Activated naive CD8-positive, alpha-beta T cell treated with anti-CD3 and anti-CD28 coated beads for 36 hours (primary cell): Measurements from ENCODE around the gene OR2Y1. TPM values are rescaled to one million over a fixed set of nuclear protein-coding genes. Genes with fewer than 3 reads are reported as not detected.
"Not testable (repeated sequence)": the region's sequence is repeated elsewhere in the genome, so short reads cannot be mapped to it uniquely, and the experiment has no call there.

Experiments
- DNase-seq: peaks from one replicate; pipeline ENCODE4 v3.0.0; 2021
- H3K27ac Mint-ChIP-seq: one replicate; pipeline ENCODE4 v1.8.0; 2022; ENCODE audit warnings: mild to moderate bottlenecking, moderate library complexity, mixed read lengths
- H3K27me3 Mint-ChIP-seq: one replicate; pipeline ENCODE4 v1.8.0; 2022; ENCODE audit warnings: mild to moderate bottlenecking, mixed read lengths
- H3K36me3 Mint-ChIP-seq: one replicate; pipeline ENCODE4 v1.8.0; 2021; ENCODE audit warnings: mild to moderate bottlenecking, mixed read lengths
- H3K4me1 Mint-ChIP-seq: one replicate; pipeline ENCODE4 v1.8.0; 2021; ENCODE audit warnings: mixed read lengths
- H3K4me3 Mint-ChIP-seq: one replicate; pipeline ENCODE4 v1.8.0; 2022; ENCODE audit warnings: mild to moderate bottlenecking, moderate library complexity, mixed read lengths
- H3K9me3 Mint-ChIP-seq: one replicate; pipeline ENCODE4 v1.8.0; 2022; ENCODE audit warnings: mixed read lengths
- total RNA-seq, 2 experiments: library from RNA; stranded (reverse); gene quantifications; one replicate each; pipeline ENCODE4 v1.2.3, GENCODE V29; 2021

OR2Y1 gene
- not detected for total RNA-seq

GRCh38 chr5:180739958-180740357 is at the start of gene OR2Y1:
TSS of gene OR2Y1 (minus strand) at chr5:180740058. CDS start at chr5:180740058, 0 bp downstream.
- H3K27ac Mint-ChIP-seq = no peak within 1 kb of the TSS
- H3K27me3 Mint-ChIP-seq = no peaks in the 10 kb centered on the region
- H3K4me1 Mint-ChIP-seq = no peaks in the 10 kb centered on the region
- H3K9me3 Mint-ChIP-seq = no peaks in the 10 kb centered on the region
- no peak for DNase-seq
- H3K4me3 Mint-ChIP-seq = no peak within 1 kb of the TSS
- H3K36me3 Mint-ChIP-seq = no peaks in the 10 kb centered on the region

DNA sequence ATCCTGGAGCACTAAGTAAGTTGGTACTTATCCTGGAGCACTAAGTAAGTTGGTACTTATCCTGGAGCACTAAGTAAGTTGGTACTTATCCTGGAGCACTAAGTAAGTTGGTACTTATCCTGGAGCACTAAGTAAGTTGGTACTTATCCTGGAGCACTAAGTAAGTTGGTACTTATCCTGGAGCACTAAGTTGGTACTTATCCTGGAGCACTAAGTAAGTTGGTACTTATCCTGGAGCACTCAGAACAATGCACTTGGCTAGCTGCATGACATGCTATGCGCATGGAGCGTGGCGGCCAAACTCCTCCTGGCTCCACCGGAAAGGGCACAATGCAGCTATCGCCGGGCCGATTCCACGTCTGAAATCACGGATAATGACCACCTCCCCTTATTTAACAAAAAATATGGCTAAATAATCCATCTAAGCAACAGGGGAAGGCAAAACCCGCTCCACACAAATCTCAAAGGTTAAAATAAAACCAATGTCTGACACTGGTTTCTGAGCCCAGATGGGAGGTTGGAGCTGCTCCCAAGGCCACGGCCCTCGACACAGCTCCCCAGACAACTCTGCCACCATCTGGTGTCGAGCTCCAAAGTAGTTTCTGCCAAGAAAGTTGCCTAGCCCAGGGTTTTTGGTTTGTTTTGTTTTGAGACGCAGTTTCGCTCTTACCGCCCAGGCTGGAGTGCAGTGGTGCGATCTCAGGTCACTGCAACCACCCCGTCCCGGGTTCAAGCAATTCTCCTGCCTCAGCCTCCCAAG is 49.0 kb upstream of the OR2Y1 start:
- H3K4me1 Mint-ChIP-seq = peaks cover 41% of the 10 kb centered on the region

GRCh38 chr5:180787711-180788431 is 48.0 kb upstream of the OR2Y1 start:
- Mint-ChIP-seq H3K27me3 (no peaks in the 10 kb centered on the region), H3K27ac (peak overlapping the region; percentile 64), H3K36me3 (peaks cover 16% of the 10 kb centered on the region), H3K4me1 (peaks cover 39% of the 10 kb centered on the region), H3K4me3 (no peak overlapping the region), H3K9me3 (no peaks in the 10 kb centered on the region)
- no peak for DNase-seq

More for the DNA sequence above, 49.0 kb upstream of the OR2Y1 start:
- H3K27me3 Mint-ChIP-seq, H3K9me3 Mint-ChIP-seq, DNase-seq, H3K27ac Mint-ChIP-seq, H3K4me3 Mint-ChIP-seq: not testable (repeated sequence)
- H3K36me3 Mint-ChIP-seq = peaks cover 17% of the 10 kb centered on the region

GRCh38 chr5:180786531-180787398 is 46.9 kb upstream of the OR2Y1 start:
- DNase-seq = no peak
- Mint-ChIP-seq H3K27ac (peak overlapping the region; percentile 78), H3K4me3 (no peak overlapping the region), H3K4me1 (peaks cover 41% of the 10 kb centered on the region), H3K27me3 (no peaks in the 10 kb centered on the region), H3K9me3 (no peaks in the 10 kb centered on the region), H3K36me3 (peaks cover 16% of the 10 kb centered on the region)

DNA sequence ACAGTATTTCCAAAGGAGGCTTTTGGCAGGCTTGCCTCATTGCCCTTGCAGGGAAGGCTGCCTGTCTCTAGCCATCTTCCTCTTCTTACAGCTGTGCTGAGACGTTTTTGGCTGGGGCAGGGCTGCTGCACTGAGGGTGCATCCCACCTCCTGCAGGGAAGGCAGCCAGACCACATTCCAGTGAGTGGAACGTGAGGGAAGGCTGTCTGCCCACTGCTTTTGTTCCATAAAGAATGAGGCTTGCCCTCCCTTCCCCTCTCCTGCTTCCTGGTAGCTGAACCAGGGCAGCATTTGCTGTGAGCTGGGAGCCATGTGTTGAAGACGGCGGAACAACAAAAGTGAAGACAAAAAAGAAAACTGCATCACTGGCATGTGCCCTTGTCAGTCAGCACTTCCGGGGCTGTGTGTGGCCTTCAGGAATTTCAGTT is 46.0 kb upstream of the OR2Y1 start:
- no peak overlapping the region for H3K4me3 Mint-ChIP-seq
- peak overlapping the region; percentile 78 for H3K27ac Mint-ChIP-seq
- H3K9me3 Mint-ChIP-seq = no peaks in the 10 kb centered on the region
- H3K27me3 Mint-ChIP-seq = no peaks in the 10 kb centered on the region
- peaks cover 39% of the 10 kb centered on the region for H3K4me1 Mint-ChIP-seq
- no peak for DNase-seq
- H3K36me3 Mint-ChIP-seq = peaks cover 9% of the 10 kb centered on the region

- Mint-ChIP-seq H3K9me3 (no peaks in the 10 kb centered on the region), H3K36me3 (peaks cover 6% of the 10 kb centered on the region), H3K27ac (peak overlapping the region; percentile 78), H3K4me1 (peaks cover 35% of the 10 kb centered on the region), H3K4me3 (no peak overlapping the region), H3K27me3 (no peaks in the 10 kb centered on the region)
- no peak for DNase-seq
These were observed 45.4 kb upstream of the OR2Y1 start for GRCh38 chr5:180785121-180785781.

- no peaks in the 10 kb centered on the region for H3K27me3 Mint-ChIP-seq
- H3K4me3 Mint-ChIP-seq = no peak overlapping the region
- DNase-seq = peak; percentile 67
- H3K9me3 Mint-ChIP-seq = no peaks in the 10 kb centered on the region
- peaks cover 34% of the 10 kb centered on the region for H3K4me1 Mint-ChIP-seq
- peaks cover 1% of the 10 kb centered on the region for H3K36me3 Mint-ChIP-seq
- no peak overlapping the region for H3K27ac Mint-ChIP-seq
These were observed 44.7 kb upstream of the OR2Y1 start for GRCh38 chr5:180784497-180785097.

GRCh38 chr5:180783340-180784052 is 43.6 kb upstream of the OR2Y1 start:
- H3K4me1 Mint-ChIP-seq = peaks cover 34% of the 10 kb centered on the region
- H3K36me3 Mint-ChIP-seq = no peaks in the 10 kb centered on the region
- no peak for DNase-seq
- no peak overlapping the region for H3K27ac Mint-ChIP-seq
- H3K27me3 Mint-ChIP-seq = no peaks in the 10 kb centered on the region
- H3K4me3 Mint-ChIP-seq = no peak overlapping the region
- H3K9me3 Mint-ChIP-seq = no peaks in the 10 kb centered on the region

GRCh38 chr5:180782748-180783147 is 42.9 kb upstream of the OR2Y1 start:
- no peaks in the 10 kb centered on the region for H3K27me3 Mint-ChIP-seq
- H3K9me3 Mint-ChIP-seq = no peaks in the 10 kb centered on the region
- no peaks in the 10 kb centered on the region for H3K36me3 Mint-ChIP-seq
- no peak overlapping the region for H3K4me3 Mint-ChIP-seq
- DNase-seq = no peak
- peaks cover 31% of the 10 kb centered on the region for H3K4me1 Mint-ChIP-seq
- H3K27ac Mint-ChIP-seq = no peak overlapping the region

DNA sequence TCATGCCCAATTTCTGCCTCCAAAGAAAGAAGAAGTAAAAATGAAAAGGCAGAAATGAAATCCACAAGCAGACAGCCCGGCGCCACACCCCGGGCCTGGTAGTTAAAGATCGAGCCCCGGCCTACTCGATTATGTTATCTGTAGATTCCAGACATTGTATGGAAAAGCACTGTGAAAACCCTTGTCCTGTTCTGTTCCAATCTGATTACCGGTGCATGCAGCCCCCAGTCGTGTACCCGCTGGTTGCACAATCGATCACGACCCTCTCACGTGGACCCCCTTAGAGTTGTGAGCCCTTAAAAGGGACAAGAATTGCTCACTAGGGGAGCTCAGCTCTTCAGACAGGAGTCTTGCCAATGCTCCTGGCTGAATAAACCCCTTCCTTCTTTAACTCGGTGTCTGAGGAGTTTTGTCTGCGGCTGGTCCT is 42.1 kb upstream of the OR2Y1 start:
- not testable (repeated sequence) for H3K27ac Mint-ChIP-seq, H3K4me3 Mint-ChIP-seq, DNase-seq, H3K9me3 Mint-ChIP-seq, H3K36me3 Mint-ChIP-seq, H3K27me3 Mint-ChIP-seq
- H3K4me1 Mint-ChIP-seq = peaks cover 26% of the 10 kb centered on the region

DNA sequence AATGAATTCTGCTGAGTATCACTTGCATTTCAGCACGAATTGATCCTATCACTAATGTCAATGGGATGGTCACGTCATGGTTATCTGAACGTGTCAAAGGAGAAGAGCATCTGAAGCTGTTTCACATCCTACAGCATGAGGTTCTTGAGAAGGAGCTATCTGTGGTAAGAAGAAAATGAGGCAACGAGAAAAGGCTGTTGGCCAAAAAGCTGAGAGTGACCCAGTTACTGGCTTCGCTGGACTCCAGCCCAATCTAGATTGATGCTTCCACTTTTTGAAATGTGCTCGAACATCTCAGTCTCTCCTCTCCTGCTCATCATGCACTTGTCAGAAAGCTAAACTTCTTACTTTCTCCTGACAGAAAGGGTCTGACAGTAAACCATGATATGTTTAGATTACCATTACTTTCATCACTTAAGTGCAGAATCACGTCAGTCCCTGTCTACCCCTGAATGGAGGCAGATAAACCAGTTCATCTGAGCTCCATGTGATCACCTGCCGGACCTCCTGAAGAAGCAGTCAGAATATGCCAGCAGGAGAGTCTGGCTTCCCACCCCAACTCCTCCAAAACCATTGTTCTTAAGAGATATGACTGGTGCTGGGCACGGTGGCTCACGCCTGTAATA is 40.2 kb upstream of the OR2Y1 start:
- no peak overlapping the region for H3K27ac Mint-ChIP-seq
- DNase-seq = no peak
- H3K9me3 Mint-ChIP-seq = no peaks in the 10 kb centered on the region
- H3K27me3 Mint-ChIP-seq = no peaks in the 10 kb centered on the region
- peaks cover 11% of the 10 kb centered on the region for H3K4me1 Mint-ChIP-seq
- no peak overlapping the region for H3K4me3 Mint-ChIP-seq
- H3K36me3 Mint-ChIP-seq = no peaks in the 10 kb centered on the region

DNA sequence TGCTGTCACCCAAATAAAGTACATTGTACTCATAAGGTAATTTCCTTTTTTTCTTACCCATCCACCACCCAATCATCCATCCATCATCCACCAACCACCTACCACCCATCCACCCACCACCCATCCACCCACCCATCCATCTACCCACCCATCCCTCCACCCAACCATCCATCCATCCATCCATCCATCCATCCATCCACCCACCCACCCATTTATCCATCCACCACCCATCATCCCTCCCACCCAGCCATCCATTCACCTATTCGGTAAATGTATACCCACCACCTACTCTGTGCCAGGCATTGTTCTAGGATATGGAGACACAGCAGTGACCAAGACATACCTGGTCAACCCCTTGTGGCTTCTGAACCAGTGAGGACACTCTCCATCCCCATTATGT is 37.6 kb upstream of the OR2Y1 start:
- H3K4me1 Mint-ChIP-seq = no peaks in the 10 kb centered on the region
- H3K27me3 Mint-ChIP-seq = peaks cover 10% of the 10 kb centered on the region
- H3K4me3 Mint-ChIP-seq = no peak overlapping the region
- H3K27ac Mint-ChIP-seq = no peak overlapping the region
- no peak for DNase-seq
- no peaks in the 10 kb centered on the region for H3K36me3 Mint-ChIP-seq
- peaks cover 5% of the 10 kb centered on the region for H3K9me3 Mint-ChIP-seq

DNA sequence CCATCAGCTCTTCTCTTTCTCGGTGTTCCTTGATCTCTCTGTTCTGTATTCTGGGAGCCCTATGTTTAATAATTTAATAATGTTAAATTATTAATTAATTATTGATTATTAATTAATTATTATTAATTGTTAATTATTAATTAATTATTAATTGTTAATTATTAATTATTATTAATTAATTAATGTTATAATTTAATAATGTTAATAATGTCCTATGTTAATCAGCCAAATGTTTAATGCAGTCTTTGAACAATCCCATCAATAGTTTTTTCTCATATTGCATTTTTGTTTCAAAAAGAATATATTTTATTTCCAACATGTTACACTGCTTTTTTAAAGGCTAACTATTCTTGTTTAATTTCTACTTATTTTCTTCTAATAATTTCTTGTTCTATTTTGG is 36.5 kb upstream of the OR2Y1 start:
- Mint-ChIP-seq H3K4me3 (no peak overlapping the region), H3K27ac (no peak overlapping the region), H3K9me3 (peaks cover 12% of the 10 kb centered on the region), H3K36me3 (no peaks in the 10 kb centered on the region), H3K4me1 (no peaks in the 10 kb centered on the region), H3K27me3 (peaks cover 10% of the 10 kb centered on the region)
- DNase-seq = no peak
